Measurements from ENCODE around the gene PCDHA9. TPM values are rescaled to one million over a fixed set of nuclear protein-coding genes. Genes with fewer than 3 reads are reported as not detected.

The PCDHA9 gene, protein sequence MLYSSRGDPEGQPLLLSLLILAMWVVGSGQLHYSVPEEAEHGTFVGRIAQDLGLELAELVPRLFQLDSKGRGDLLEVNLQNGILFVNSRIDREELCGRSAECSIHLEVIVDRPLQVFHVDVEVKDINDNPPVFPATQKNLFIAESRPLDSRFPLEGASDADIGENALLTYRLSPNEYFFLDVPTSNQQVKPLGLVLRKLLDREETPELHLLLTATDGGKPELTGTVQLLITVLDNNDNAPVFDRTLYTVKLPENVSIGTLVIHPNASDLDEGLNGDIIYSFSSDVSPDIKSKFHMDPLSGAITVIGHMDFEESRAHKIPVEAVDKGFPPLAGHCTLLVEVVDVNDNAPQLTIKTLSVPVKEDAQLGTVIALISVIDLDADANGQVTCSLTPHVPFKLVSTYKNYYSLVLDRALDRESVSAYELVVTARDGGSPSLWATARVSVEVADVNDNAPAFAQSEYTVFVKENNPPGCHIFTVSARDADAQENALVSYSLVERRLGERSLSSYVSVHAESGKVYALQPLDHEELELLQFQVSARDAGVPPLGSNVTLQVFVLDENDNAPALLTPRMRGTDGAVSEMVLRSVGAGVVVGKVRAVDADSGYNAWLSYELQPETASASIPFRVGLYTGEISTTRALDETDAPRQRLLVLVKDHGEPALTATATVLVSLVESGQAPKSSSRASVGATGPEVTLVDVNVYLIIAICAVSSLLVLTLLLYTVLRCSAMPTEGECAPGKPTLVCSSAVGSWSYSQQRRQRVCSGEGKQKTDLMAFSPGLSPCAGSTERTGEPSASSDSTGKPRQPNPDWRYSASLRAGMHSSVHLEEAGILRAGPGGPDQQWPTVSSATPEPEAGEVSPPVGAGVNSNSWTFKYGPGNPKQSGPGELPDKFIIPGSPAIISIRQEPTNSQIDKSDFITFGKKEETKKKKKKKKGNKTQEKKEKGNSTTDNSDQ
- under 0.01 and 0.15 TPM in 2 replicates for total RNA-seq

DNA sequence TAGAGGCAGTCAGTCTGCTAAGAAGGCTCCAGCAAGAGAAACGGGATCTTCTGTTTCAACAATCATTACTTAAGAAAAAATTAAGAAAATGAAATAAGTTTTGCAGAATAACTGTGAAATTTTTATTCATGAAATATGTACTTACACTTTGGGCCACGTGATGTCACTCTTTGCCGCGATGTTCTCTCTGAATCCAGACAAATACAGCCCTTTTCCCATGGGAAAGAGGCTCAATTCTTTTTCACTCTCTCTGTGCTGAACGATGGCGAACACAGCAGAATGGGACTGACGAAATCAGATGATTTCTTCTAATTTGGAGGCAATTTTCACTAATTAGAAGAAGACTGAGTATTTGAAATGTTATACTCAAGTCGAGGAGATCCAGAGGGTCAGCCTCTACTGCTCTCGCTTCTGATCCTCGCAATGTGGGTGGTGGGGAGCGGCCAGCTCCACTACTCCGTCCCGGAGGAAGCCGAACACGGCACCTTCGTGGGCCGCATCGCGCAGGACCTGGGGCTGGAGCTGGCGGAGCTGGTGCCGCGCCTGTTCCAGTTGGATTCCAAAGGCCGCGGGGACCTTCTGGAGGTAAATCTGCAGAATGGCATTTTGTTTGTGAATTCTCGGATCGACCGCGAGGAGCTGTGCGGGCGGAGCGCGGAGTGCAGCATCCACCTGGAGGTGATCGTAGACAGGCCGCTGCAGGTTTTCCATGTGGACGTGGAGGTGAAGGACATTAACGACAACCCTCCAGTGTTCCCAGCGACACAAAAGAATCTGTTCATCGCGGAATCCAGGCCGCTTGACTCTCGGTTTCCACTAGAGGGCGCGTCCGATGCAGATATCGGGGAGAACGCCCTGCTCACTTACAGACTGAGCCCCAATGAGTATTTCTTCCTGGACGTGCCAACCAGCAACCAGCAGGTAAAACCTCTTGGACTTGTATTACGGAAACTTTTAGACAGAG lies at the start of gene PCDHA9:
TSS of gene PCDHA9 (plus strand) at position 244 of the 964 bp plus-strand sequence. CDS start at position 358, 114 bp downstream.

DNA sequence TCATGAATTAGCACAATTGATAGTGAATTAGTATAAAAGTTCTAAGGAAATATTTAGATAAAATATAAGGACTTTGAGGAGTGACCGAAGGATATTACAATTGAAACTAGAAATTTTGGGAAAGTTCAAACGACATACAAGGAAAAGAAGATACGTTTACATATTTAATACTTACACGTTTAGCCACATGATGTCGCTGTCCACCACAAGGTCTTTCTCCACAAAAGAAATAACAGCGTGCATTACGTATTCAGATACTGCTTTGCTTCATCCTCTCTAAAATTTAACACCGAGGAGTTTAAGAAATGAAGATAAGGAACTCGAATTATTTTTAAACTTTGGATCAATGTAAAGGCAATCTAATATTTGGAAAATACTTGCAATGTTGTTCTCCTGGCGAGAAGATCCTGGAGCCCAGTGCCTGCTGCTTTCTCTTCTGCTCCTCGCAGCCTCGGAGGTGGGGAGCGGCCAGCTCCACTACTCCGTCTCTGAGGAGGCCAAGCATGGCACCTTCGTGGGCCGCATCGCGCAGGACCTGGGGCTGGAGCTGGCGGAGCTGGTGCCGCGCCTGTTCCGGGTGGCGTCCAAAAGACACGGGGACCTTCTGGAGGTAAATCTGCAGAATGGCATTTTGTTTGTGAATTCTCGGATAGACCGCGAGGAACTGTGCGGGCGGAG lies 47.2 kb upstream of the PCDHA9 start, which contains the start of gene PCDHA3:
TSS of gene PCDHA3 (plus strand) at position 242 of the 678 bp plus-strand sequence.

GRCh38 chr5:140806834-140807775 lies 41.1 kb upstream of the PCDHA9 start, which contains the start of gene PCDHA4:
Gene PCDHA4 (plus strand): TSS chr5:140807068.

DNA sequence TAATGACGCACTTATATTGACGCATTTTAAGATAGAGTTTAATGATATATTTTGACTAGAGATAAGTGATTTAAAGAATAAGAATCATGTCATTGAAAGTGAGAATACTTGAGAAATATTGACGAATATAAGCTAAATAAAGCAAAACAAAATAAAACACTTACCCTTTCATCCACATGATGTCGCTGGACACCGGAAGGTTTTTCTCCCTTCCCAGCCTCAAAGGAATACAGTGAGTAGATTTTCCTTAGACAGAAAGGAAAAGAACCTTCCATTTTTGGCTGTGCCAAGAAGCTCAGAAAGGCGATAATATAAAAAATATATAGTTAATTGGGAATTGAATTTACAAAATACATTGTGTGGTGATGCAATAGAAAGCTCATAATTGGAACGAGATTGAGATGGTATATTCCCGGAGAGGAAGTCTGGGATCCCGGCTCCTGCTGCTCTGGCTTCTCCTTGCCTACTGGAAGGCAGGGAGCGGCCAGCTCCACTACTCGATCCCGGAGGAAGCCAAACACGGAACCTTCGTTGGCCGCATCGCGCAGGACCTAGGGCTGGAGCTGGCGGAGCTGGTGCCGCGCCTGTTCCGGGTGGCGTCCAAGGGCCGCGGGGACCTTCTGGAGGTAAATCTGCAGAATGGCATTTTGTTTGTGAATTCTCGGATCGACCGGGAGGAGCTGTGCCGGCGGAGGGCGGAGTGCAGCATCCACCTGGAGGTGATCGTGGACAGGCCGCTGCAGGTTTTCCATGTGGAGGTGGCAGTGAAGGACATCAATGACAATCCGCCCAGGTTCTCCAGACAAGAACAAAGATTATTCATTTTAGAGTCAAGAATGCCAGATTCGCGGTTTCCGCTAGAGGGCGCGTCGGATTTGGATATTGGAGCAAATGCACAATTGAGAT lies 26.6 kb upstream of the PCDHA9 start, which contains the start of gene PCDHA5:
TSS of gene PCDHA5 (plus strand) at position 239 of the 906 bp plus-strand sequence.

DNA sequence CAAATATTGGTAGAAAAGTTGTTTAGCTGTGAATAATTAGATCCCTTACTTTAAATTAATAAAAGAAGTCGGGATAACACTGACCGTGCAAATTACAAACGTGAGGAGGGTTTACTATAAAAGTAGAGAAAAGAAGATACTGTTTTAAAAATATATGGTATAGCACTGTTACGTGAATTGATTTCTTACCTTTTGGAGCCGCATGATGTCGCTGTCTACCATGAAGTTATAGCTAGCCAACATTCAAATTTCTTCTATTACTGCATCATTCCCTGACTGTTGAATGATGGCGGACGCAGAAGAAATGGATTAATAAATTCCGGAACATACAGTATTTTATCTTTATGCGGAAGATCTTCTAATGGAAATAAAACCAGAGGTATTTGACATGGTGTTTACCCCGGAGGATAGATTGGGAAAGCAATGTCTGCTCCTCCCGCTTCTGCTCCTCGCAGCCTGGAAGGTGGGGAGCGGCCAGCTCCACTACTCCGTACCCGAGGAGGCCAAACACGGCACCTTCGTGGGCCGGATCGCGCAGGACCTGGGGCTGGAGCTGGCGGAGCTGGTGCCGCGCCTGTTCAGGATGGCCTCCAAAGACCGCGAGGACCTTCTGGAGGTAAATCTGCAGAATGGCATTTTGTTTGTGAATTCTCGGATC lies 20.3 kb upstream of the PCDHA9 start, which contains the start of gene PCDHA6:
TSS of gene PCDHA6 (plus strand) at position 257 of the 658 bp plus-strand sequence. CDS start at position 389, 132 bp downstream.

GRCh38 chr5:140833993-140834392 lies 14.2 kb upstream of the PCDHA9 start, which contains the start of gene PCDHA7:
Gene PCDHA7 (plus strand): TSS chr5:140834269. CDS start chr5:140834384, 115 bp downstream.

DNA sequence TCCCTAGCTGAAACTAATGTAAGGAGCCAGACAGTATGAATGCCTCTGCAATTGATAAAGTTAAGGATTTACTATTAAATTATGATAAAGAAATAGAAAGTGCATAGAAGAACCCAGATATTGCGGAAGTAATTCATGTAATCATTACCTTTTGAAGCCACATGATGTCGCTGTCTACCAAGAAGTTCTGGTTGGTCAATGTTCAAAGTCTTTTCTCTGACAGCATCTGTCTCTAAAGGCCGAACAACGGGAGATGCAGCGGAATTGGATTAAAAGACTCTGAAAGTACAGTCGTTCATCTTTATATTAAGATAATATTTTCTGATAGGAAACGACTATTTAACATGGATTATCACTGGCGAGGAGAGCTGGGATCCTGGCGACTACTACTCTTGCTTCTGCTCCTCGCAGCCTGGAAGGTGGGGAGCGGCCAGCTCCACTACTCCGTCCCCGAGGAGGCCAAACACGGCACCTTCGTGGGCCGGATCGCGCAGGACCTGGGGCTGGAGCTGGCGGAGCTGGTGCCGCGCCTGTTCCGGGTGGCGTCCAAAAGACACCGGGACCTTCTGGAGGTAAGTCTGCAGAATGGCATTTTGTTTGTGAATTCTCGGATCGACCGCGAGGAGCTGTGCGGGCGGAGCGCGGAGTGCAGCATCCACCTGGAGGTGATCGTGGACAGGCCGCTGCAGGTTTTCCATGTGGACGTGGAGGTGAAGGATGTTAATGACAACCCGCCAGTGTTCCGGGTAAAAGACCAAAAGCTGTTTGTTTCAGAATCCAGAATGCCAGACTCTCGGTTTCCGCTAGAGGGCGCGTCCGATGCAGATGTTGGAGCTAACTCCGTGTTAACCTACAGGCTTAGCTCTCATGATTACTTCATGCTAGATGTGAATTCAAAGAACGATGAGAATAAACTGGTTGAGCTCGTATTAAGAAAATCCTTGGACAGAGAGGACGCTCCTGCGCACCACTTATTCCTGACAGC lies 6.9 kb upstream of the PCDHA9 start, which contains the start of gene PCDHA8:
TSS of gene PCDHA8 (plus strand) at position 210 of the 985 bp plus-strand sequence. CDS start at position 345, 135 bp downstream.

GRCh38 chr5:140855772-140856674 lies 7.8 kb downstream of the PCDHA9 start, which contains the start of gene PCDHA10:
Gene PCDHA10 (plus strand): TSS chr5:140855897. CDS start chr5:140856049, 152 bp downstream.

DNA sequence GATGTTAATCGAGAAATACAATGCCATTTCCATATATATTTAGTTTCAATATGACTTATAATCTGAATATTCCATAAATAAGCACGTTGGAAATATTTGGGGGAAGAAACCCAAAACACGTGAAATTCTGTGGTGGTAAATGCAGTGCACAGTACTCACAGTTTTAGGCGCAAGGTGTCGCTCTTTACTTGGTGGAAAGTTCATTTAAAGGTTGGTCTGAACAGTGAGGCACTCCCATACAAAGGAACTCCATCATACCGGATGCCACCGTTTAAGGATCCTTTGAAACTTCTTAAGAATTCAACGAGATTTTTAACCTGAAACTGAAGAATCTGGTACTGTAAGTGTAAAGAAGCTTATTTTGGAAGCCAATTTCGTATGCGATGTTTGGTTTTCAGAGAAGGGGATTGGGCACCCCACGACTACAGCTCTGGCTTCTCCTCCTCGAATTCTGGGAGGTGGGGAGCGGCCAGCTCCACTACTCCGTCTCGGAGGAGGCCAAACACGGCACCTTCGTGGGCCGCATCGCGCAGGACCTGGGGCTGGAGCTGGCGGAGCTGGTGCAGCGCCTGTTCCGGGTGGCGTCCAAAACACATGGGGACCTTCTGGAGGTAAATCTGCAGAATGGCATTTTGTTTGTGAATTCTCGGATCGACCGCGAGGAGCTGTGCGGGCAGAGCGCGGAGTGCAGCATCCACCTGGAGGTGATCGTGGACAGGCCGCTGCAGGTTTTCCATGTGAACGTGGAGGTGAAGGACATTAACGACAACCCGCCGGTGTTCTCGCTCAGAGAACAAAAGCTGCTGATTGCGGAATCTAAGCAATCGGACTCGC lies 20.8 kb downstream of the PCDHA9 start, which contains the start of gene PCDHA11:
TSS of gene PCDHA11 (plus strand) at position 237 of the 834 bp plus-strand sequence. CDS start at position 384, 147 bp downstream.

GRCh38 chr5:140875085-140876065 lies 27.2 kb downstream of the PCDHA9 start, which contains the start of gene PCDHA12:
Gene PCDHA12 (plus strand): TSS chr5:140875308. CDS start chr5:140875473, 165 bp downstream.

DNA sequence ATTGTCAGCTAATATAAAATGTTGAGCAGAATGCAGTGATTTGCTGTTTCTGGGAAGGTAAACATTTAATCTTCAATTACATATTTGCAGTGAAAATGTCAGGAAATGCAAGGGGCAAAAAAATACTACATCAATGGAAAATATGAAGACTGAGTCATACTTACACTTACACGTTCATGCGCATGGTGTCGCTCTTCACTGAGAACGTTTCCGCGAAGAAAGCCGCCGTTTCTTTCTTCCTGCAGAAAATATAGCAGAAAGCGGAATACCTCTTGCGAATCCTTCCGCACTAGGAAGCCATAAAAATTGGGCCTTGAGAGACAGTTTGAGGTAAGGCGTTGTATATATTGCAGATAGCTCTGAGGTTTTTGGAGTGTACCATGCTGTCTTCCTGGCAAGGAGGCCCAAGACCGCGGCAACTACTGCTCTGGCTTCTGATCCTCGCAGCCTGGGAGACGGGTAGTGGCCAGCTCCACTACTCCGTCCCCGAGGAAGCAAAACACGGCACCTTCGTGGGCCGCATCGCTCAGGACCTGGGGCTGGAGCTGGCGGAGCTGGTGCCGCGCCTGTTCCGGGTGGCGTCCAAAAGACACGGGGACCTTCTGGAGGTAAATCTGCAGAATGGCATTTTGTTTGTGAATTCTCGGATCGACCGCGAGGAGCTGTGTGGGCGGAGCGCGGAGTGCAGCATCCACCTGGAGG lies 33.9 kb downstream of the PCDHA9 start, which contains the start of gene PCDHA13:
TSS of gene PCDHA13 (plus strand) at position 236 of the 702 bp plus-strand sequence. CDS start at position 381, 145 bp downstream.

Measured in epithelial cell of umbilical artery (primary cell).